Measurements from ENCODE around the gene CDADC1. TPM values are rescaled to one million over a fixed set of nuclear protein-coding genes. Genes with fewer than 3 reads are reported as not detected.

Gene CDADC1
- total and polyA plus RNA-seq, 2 donors (not counting 3 experiments of a cell fraction or from before 2014, with no cell fraction given), result 2.4 to 9.1 TPM

GRCh38 chr13:49323344-49323743 lies 75.6 kb downstream of the CDADC1 start:
- no peaks in the 10 kb centered on the region for H3K4me1 ChIP-seq (ENCODE audit: control insufficient read depth, extremely low read depth, insufficient read depth, low read length)
- ChIA-PET CTCF (interaction anchor here (0.8 to 2.0 kb wide), 2 partner anchors 8 to 9 kb away, joined by 4 to 6 read pairs; no protein-coding TSS in a partner anchor), POLR2A (no interaction called here)
- H3K4me2 ChIP-seq (ENCODE audit: insufficient read depth, low read length), result no peak overlapping the region
- H3K27ac ChIP-seq (ENCODE audit: insufficient read depth, low read depth, low read length), result no peak overlapping the region
- dilution Hi-C loops (cut with MboI; ENCODE audit: extremely low pct_ligation_motif_present, low sequenced_read_pairs) (no loop called here), intact Hi-C loops (cut with micrococcal nuclease) (no loop called here)
- H3K79me2 ChIP-seq (ENCODE audit: control insufficient read depth, insufficient read depth, low read length), result no peaks in the 10 kb centered on the region
- H3K9ac ChIP-seq (replicated peaks; ENCODE audit: extremely low read depth, insufficient read depth, low read length), result no peak overlapping the region
- TF ChIP-seq JUN (IDR thresholded peaks at IDR 0.05; ENCODE audit: borderline replicate concordance, insufficient read depth, insufficient read length, low read depth), result no peak
- no peak for TF ChIP-seq POLR2A (IDR thresholded peaks at IDR 0.05; ENCODE audit: low read depth, low read length)
- TF ChIP-seq GATA2 (IDR thresholded peaks at IDR 0.05; ENCODE audit: insufficient read depth, insufficient read length, low read depth, low read length), result no peak
- TF ChIP-seq FOS (IDR thresholded peaks at IDR 0.05; ENCODE audit: borderline replicate concordance, insufficient read depth, low read length), result no peak
- no peak for TF ChIP-seq EZH2 (IDR thresholded peaks at IDR 0.05; ENCODE audit: borderline replicate concordance, low read depth, low read length, severe bottlenecking)
- TF ChIP-seq CTCF (IDR thresholded peaks at IDR 0.05; ENCODE audit: extremely low read depth in 1 of 2, insufficient read depth in 1 of 2, low read depth in 1 of 2, low read length in 2 of 2), result no peak
- no peak for TF ChIP-seq MYC (IDR thresholded peaks at IDR 0.05; ENCODE audit: low read depth, low read length)
- TF ChIP-seq MAX (IDR thresholded peaks at IDR 0.05; ENCODE audit: insufficient read depth, insufficient read length), result no peak
- no peak for TF ChIP-seq POLR2AphosphoS5 (IDR thresholded peaks at IDR 0.05; ENCODE audit: insufficient read depth, low read depth, low read length)
- no peak for FAIRE-seq
- H3K36me3 ChIP-seq (ENCODE audit: control insufficient read depth in 2 of 2, extremely low read depth in 1 of 2, insufficient read depth in 2 of 2, low read length in 2 of 2), result no peaks in the 10 kb centered on the region
- no peak for DNase-seq (ENCODE audit: low read depth, low spot score)
- H4K20me1 ChIP-seq (replicated peaks; ENCODE audit: control insufficient read depth, extremely low read depth, insufficient read depth, low read length), result no peaks in the 10 kb centered on the region
- no peak overlapping the region for H3K4me3 ChIP-seq (replicated peaks in 1 of 3; ENCODE audit: insufficient read depth in 1 of 3, low read depth in 1 of 3, low read length in 3 of 3)
- H3K27me3 ChIP-seq (ENCODE audit: control insufficient read depth in 2 of 2, insufficient read depth in 2 of 2, low read length in 2 of 2), result no peaks in the 10 kb centered on the region
- no peaks in the 10 kb centered on the region for H3K9me1 ChIP-seq (replicated peaks; ENCODE audit: control insufficient read depth, extremely low read depth, insufficient read depth, low read length)
- no peak overlapping the region for H2AFZ ChIP-seq (ENCODE audit: low read depth, low read length)
- no peaks in the 10 kb centered on the region for H3K9me3 ChIP-seq (replicated peaks; ENCODE audit: control insufficient read depth, insufficient read depth, low read length)
- BruUV-seq (replicated peaks), result no TSS peak
